K562 (cell line): ENCODE data around the gene TXNIP. TPM values are rescaled to one million over a fixed set of nuclear protein-coding genes. Genes with fewer than 3 reads are reported as not detected.

Experiments used
- ATAC-seq: fragments of 200-7000 bp; cut with Tn5 transposase; 3 replicates; pipeline ENCODE4 v1.9.1; 2020; ENCODE audit warnings: moderate library complexity
- BruUV-seq: library from RNA; stranded (reverse); fragments of 400-500 nt; replicated peaks from 2 replicates; lab custom pipeline; 2021; lab: Mats Ljungman, UMichigan
- CTCF ChIA-PET: fragments of 300-600 bp; formaldehyde crosslinking; extraction: SDS; loops from one replicate; lab custom pipeline; 2021; ENCODE audit warnings: low intra/inter-chr PET ratio; lab: Yijun Ruan, JAX
- POLR2A ChIA-PET: fragments of 300-600, 350-650 bp; sonication (Branson Sonifier 250); formaldehyde crosslinking; extraction: SDS; loops from one replicate; lab custom pipeline; 2021; ENCODE audit warnings: antibody characterized with exemption, inconsistent platforms; lab: Yijun Ruan, JAX
- DNase-seq, 4 experiments: peaks; one replicate each; pipeline versions ENCODE4 v3.0.0 to v3.0.0-alpha.2; 2011 to 2018; ENCODE audit warnings: low spot score in 3 of 4, mixed read lengths in 3 of 4; ENCODE audit errors: extremely low read depth in 1 of 4
- FAIRE-seq: peaks from 2 replicates; lab custom pipeline; 2011; peaks lifted over from hg19 to GRCh38; lab: Jason Lieb, UNC
- H2AFZ ChIP-seq: 2 replicates; pipeline ENCODE4 v1.6.0; 2011; ENCODE audit warnings: low read depth, low read length, control low read depth, inconsistent platforms
- H3K27ac ChIP-seq: fragments of 200-600 bp; 3 replicates; pipeline ENCODE4 v1.8.0; 2011; ENCODE audit warnings: low read depth, mild to moderate bottlenecking, control low read depth, inconsistent platforms, low read length, moderate library complexity, mixed read lengths; ENCODE audit errors: extremely low read depth
- H3K27me3 ChIP-seq, 2 experiments: fragments of 300-600 bp in 1 of 2; 2 replicates in 1 of 2; 3 replicates in 1 of 2; pipeline versions ENCODE4 v1.6.0 to v1.8.0; 2011; ENCODE audit warnings: inconsistent platforms in 2 of 2, low read length in 2 of 2, mild to moderate bottlenecking in 1 of 2, mixed read lengths in 1 of 2, moderate library complexity in 1 of 2; ENCODE audit not compliant: control insufficient read depth in 2 of 2, insufficient read depth in 2 of 2
- H3K36me3 ChIP-seq: fragments of 300-600 bp; 3 replicates; pipeline ENCODE4 v1.8.0; 2011; ENCODE audit warnings: mild to moderate bottlenecking, low read length, inconsistent platforms; ENCODE audit not compliant: control insufficient read depth, insufficient read depth
- H3K4me1 ChIP-seq, 2 experiments: fragments of 200-600 bp in 1 of 2; replicated peaks in 1 of 2; 2 replicates in 1 of 2; 3 replicates in 1 of 2; pipeline versions ENCODE4 v1.5.1 to v1.8.0; 2011; ENCODE audit warnings: inconsistent platforms in 2 of 2, low read length in 2 of 2, mild to moderate bottlenecking in 1 of 2, mixed read lengths in 1 of 2, moderate library complexity in 1 of 2; ENCODE audit not compliant: control insufficient read depth in 2 of 2, insufficient read depth in 2 of 2
- H3K4me2 ChIP-seq: 2 replicates; pipeline ENCODE4 v1.6.1; 2011; ENCODE audit warnings: low read length, control low read depth, inconsistent platforms, mixed read lengths; ENCODE audit not compliant: insufficient read depth
- H3K4me3 ChIP-seq: fragments of 200-600 bp; sonication (generic), shearing (Covaris generic); 2 replicates; pipeline ENCODE4 v1.5.1; 2016; ENCODE audit warnings: control low read depth, inconsistent platforms
- H3K79me2 ChIP-seq: fragments of 200-600 bp; 3 replicates; pipeline ENCODE4 v1.8.0; 2011; ENCODE audit warnings: low read length, inconsistent platforms; ENCODE audit not compliant: control insufficient read depth, insufficient read depth
- H3K9ac ChIP-seq, 2 experiments: 2 replicates each; pipeline versions ENCODE4 v1.6.0 to v1.6.1; 2011; ENCODE audit warnings: low read depth in 2 of 2, low read length in 2 of 2, control low read depth in 1 of 2, inconsistent platforms in 1 of 2, mild to moderate bottlenecking in 1 of 2, mixed read lengths in 1 of 2; ENCODE audit not compliant: insufficient read depth in 1 of 2
- H3K9me1 ChIP-seq: one replicate; pipeline ENCODE4 v1.6.0; 2011; ENCODE audit warnings: inconsistent platforms, mild to moderate bottlenecking, low read length, moderate library complexity; ENCODE audit not compliant: control insufficient read depth, insufficient read depth
- H3K9me3 ChIP-seq: replicated peaks from 2 replicates; pipeline ENCODE4 v1.5.1; 2011; ENCODE audit warnings: low read depth, low read length, inconsistent platforms; ENCODE audit not compliant: control insufficient read depth, insufficient read depth
- H4K20me1 ChIP-seq: replicated peaks from 2 replicates; pipeline ENCODE4 v1.6.1; 2011; ENCODE audit warnings: low read length, inconsistent platforms, mixed read lengths; ENCODE audit not compliant: control insufficient read depth, insufficient read depth
- CBX8 ChIP-seq: fragments of 200-600 bp; sonication (generic); IDR thresholded peaks from 2 replicates; pipeline ENCODE4 v1.6.1; 2012; ENCODE audit warnings: borderline replicate concordance, mixed run types, low read depth, mild to moderate bottlenecking, moderate library complexity, mixed read lengths, low read length, control low read depth, inconsistent platforms; ENCODE audit not compliant: poor library complexity, severe bottlenecking; ENCODE audit errors: extremely low read depth
- CTCF ChIP-seq, 3 experiments: IDR thresholded peaks in 2 of 3; conservative IDR thresholded peaks in 1 of 3; 2 replicates each; pipeline ENCODE4 v1.5.1; 2011 to 2012; ENCODE audit warnings: low read length in 3 of 3, mild to moderate bottlenecking in 3 of 3, control low read depth in 2 of 3, improper control_type of control experiment in 1 of 3, inconsistent platforms in 1 of 3, low read depth in 1 of 3, mixed read lengths in 1 of 3, moderate library complexity in 1 of 3; ENCODE audit not compliant: insufficient read depth in 2 of 3
- CTCFL ChIP-seq: IDR thresholded peaks from 2 replicates; pipeline ENCODE4 v1.6.1; 2011; ENCODE audit warnings: borderline replicate concordance, low read depth, mild to moderate bottlenecking, moderate library complexity, low read length; ENCODE audit not compliant: insufficient read depth, poor library complexity, severe bottlenecking
- ESRRB ChIP-seq: fragments of 250-450 bp; sonication (Bioruptor Pico); IDR thresholded peaks from 2 replicates; pipeline ENCODE4 v1.5.0; 2020; ENCODE audit warnings: mild to moderate bottlenecking, moderate library complexity, borderline replicate concordance
- HDAC3 ChIP-seq: fragments of 450-650 bp; IDR thresholded peaks from 2 replicates; pipeline ENCODE4 v1.6.1; 2018; ENCODE audit warnings: borderline replicate concordance, mild to moderate bottlenecking, moderate library complexity; ENCODE audit not compliant: partially characterized antibody
- KLF16 ChIP-seq: IDR thresholded peaks from 2 replicates; pipeline ENCODE4 v1.6.1; 2016; ENCODE audit warnings: antibody characterized with exemption
- MTA3 ChIP-seq: fragments of 450-650 bp; formaldehyde crosslinking; IDR thresholded peaks from 2 replicates; pipeline ENCODE4 v1.6.1; 2017; ENCODE audit warnings: mild to moderate bottlenecking, borderline replicate concordance
- PTRF ChIP-seq: fragments of 450-650 bp; IDR thresholded peaks from 2 replicates; pipeline ENCODE4 v1.6.1; 2016; ENCODE audit warnings: mild to moderate bottlenecking, missing genetic modification characterization, missing compliant biosample characterization
- RFX7 ChIP-seq: fragments of 250-450 bp; sonication (Bioruptor Pico); IDR thresholded peaks from 2 replicates; pipeline ENCODE4 v1.5.1; 2021; ENCODE audit warnings: mild to moderate bottlenecking
- ZNF395 ChIP-seq: fragments of 200-800 bp; sonication (Bioruptor generic); IDR thresholded peaks from 2 replicates; pipeline ENCODE4 v1.6.1; 2017; ENCODE audit warnings: missing genetic modification characterization, missing compliant biosample characterization
- WGBS: fragments of 100-300 bp; shearing (Covaris generic); methylation state at CpG from one replicate; pipeline ENCODE4 v1.1.6; 2016; ENCODE audit warnings: low coverage, mixed read lengths; ENCODE audit not compliant: insufficient coverage; ENCODE audit errors: missing lambda C conversion rate; 5-methylcytosine and 5-hydroxymethylcytosine counted together
- in situ Hi-C: fragments of 300-500 bp; cut with MboI; formaldehyde crosslinking; loops from 4 replicates; pipeline ENCODE4 v1.15.0; 2018; ENCODE audit warnings: inconsistent platforms, mixed read lengths
- intact Hi-C: fragments of 100-400 bp; cut with micrococcal nuclease; formaldehyde crosslinking; loops from 2 replicates; pipeline ENCODE4 v1.14.2; 2022
- polyA plus RNA-seq, 8 experiments: library from polyadenylated mRNA; depleted of rRNA in 4 of 8; stranded (reverse) in 5 of 8; unstranded in 3 of 8; fragments of >200 nt; fragmentation: Nextera tagmentation in 2 of 8; fragmentation: Illumina TruSeq in 1 of 8; extraction: Ambion mirVana in 2 of 8; extraction: Trizol in 1 of 8; gene quantifications; 2 replicates each; pipeline versions ENCODE4 v1.2.1 to v1.2.3, GENCODE V29; 2011 to 2014; ENCODE audit warnings: inconsistent platforms in 1 of 8, missing spikeins in 1 of 8
- total RNA-seq, 7 experiments: library from RNA; depleted of rRNA in 6 of 7; stranded (reverse); fragments of >200 nt in 6 of 7; fragmentation: Illumina TruSeq in 2 of 7; extraction: Trizol in 2 of 7; gene quantifications; 2 replicates each; pipeline versions ENCODE4 v1.2.1 to v1.2.3, GENCODE V29; 2011 to 2021; ENCODE audit warnings: low replicate concordance in 1 of 7
- TF ChIP-seq, protein P1 (sequence below): fragments of 250-450 bp; sonication (Bioruptor Pico); IDR thresholded peaks from 2 replicates; pipeline ENCODE4 v1.9.0; 2021; ENCODE audit warnings: mild to moderate bottlenecking

TXNIP gene
- total and polyA plus RNA-seq, 9 of the 15 experiments (the other 6 are each of a cell fraction or from before 2014, with no cell fraction given), result 120 to 499 (median 257) TPM

GRCh38 chr1:145992502-145992936 is 3.9 kb downstream of the TXNIP start:
- 18% methylated on average over 1 of the region's 1 CpG for WGBS
- ChIA-PET CTCF (no interaction called here), POLR2A (interaction anchor here (1.0 to 14.0 kb wide), 11 partner anchors 10 to 84 kb away, joined by 3 to 320 read pairs (median 9); partner anchors contain the start of genes ANKRD34A, POLR3GL and RBM8A)
- peaks cover 62% of the 10 kb centered on the region for H3K79me2 ChIP-seq
- ATAC-seq (peak; percentile 4; the same call in 2 of the 3 replicates), DNase-seq (peak in 1 of 4 experiments; percentile 26), FAIRE-seq (no peak)
- peaks cover 0 to 14% of the 10 kb centered on the region in 2 experiments; a peak in 3 of 5 replicates for H3K4me1 ChIP-seq
- BruUV-seq, result no TSS peak
- H3K4me3 ChIP-seq, result peak overlapping the region; percentile 85
- H3K9ac ChIP-seq, result peak overlapping the region; percentile 39 to 100; a peak in 3 of 4 replicates
- no peaks in the 10 kb centered on the region for H3K9me3 ChIP-seq
- intact Hi-C loops (no loop called here), in situ Hi-C loops (no loop called here)
- peaks cover 3% of the 10 kb centered on the region for H3K9me1 ChIP-seq
- H3K4me2 ChIP-seq, result peak overlapping the region; percentile 97
- peaks cover 44% of the 10 kb centered on the region for H3K36me3 ChIP-seq
- H2AFZ ChIP-seq, result no peak overlapping the region
- H3K27me3 ChIP-seq, result no peaks in the 10 kb centered on the region
- H3K27ac ChIP-seq, result peak overlapping the region; percentile 99
- peaks cover 44% of the 10 kb centered on the region for H4K20me1 ChIP-seq
- TF ChIP-seq PTRF, result no peak
- no peak for TF ChIP-seq CTCF (IDR thresholded peaks at IDR 0.05 in 2 of 3, conservative IDR thresholded peaks at IDR 0.05 in 1 of 3; ENCODE audit: insufficient read depth in 2 of 3, low read depth in 1 of 3, low read length in 3 of 3)
- TF ChIP-seq ESRRB, result no peak; the same call in 1 of the 2 replicates
- peak; percentile 40; the same call in 1 of the 2 replicates for TF ChIP-seq RFX7 (CRISPR knock-in tag)
- 0 out of 2 replicates have a peak, but pooled peaks have one; percentile 6 for TF ChIP-seq ZNF395 (CRISPR knock-in tag)
- TF ChIP-seq CTCFL, result no peak
- TF ChIP-seq, protein P1, sequence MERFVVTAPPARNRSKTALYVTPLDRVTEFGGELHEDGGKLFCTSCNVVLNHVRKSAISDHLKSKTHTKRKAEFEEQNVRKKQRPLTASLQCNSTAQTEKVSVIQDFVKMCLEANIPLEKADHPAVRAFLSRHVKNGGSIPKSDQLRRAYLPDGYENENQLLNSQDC (CRISPR knock-in tag), result no peak
- no peak for TF ChIP-seq CBX8
- TF ChIP-seq KLF16, result no peak
- peak; percentile 51 for TF ChIP-seq HDAC3
- TF ChIP-seq MTA3, result no peak
